Suppressor macrophage treated with lipopolysaccharide for 1 hour (primary cell): ENCODE data around the gene ELMOD1.

Source experiments
- DNase-seq, 3 donors: peaks; one replicate each; pipeline ENCODE4 v3.0.0-alpha.2; 2020 to 2022

Gene ELMOD1

GRCh38 chr11:107691000-107691750, 100.2 kb downstream of the ELMOD1 start:
- no peak for DNase-seq

- no peak for DNase-seq
These were observed 104.5 kb downstream of the ELMOD1 start for GRCh38 chr11:107695446-107695845.

- peak in 1 of 3 donors; percentile 5 for DNase-seq
These were observed 105.2 kb downstream of the ELMOD1 start for GRCh38 chr11:107696140-107696539.

- no peak for DNase-seq
These were observed 106.3 kb downstream of the ELMOD1 start for GRCh38 chr11:107697291-107697690.

GRCh38 chr11:107699371-107700285, 108.7 kb downstream of the ELMOD1 start:
- no peak for DNase-seq

- no peak for DNase-seq
These were observed 111.2 kb downstream of the ELMOD1 start for GRCh38 chr11:107702109-107702660.

GRCh38 chr11:107702723-107703122, 111.8 kb downstream of the ELMOD1 start:
- DNase-seq, result no peak

- DNase-seq, result no peak
These were observed 113.5 kb downstream of the ELMOD1 start for GRCh38 chr11:107704451-107704850.

GRCh38 chr11:107705027-107705426, 114.1 kb downstream of the ELMOD1 start:
- peak; percentile 28 to 52 (median 49) for DNase-seq

GRCh38 chr11:107706531-107706930, 115.6 kb downstream of the ELMOD1 start:
- no peak for DNase-seq

- no peak for DNase-seq
These were observed 116.3 kb downstream of the ELMOD1 start for GRCh38 chr11:107707215-107707671.

- no peak for DNase-seq
These were observed 116.9 kb downstream of the ELMOD1 start for GRCh38 chr11:107707807-107708206.

GRCh38 chr11:107708792-107709191, 117.8 kb downstream of the ELMOD1 start:
- DNase-seq, result no peak

- no peak for DNase-seq
These were observed 119.4 kb downstream of the ELMOD1 start for GRCh38 chr11:107710301-107710700.

- no peak for DNase-seq
These were observed 121.2 kb downstream of the ELMOD1 start, which contains the start of gene SLN for GRCh38 chr11:107711861-107712755. TSS of gene SLN (minus strand) at chr11:107712056.

- no peak for DNase-seq
These were observed 122.1 kb downstream of the ELMOD1 start for GRCh38 chr11:107713009-107713408.
